ENCODE data around the gene FRMD4B. TPM values are rescaled to one million over a fixed set of nuclear protein-coding genes. Genes with fewer than 3 reads are reported as not detected.

The FRMD4B gene
- 10 to 100 TPM; 15.5 to 36.7 (median 26.0) TPM for total RNA-seq

- peaks cover 2 to 27% (median 15%) of the 10 kb centered on the region in 4 donors for H3K4me1 ChIP-seq
- no peak for TF ChIP-seq POLR2A (IDR thresholded peaks at IDR 0.05)
- TF ChIP-seq CTCF (IDR thresholded peaks at IDR 0.05) = peak in 1 of 5 experiments; percentile 24
- peak in 1 of 3 donors; percentile 39 for TF ChIP-seq POLR2AphosphoS5 (IDR thresholded peaks at IDR 0.05)
- no peak for TF ChIP-seq EP300 (IDR thresholded peaks at IDR 0.05; ENCODE audit: low read depth)
- H3K27ac ChIP-seq = peak within 1 kb of the TSS; percentile 35 to 50 (median 44)
- H3K4me3 ChIP-seq = peak within 1 kb of the TSS; percentile 29 to 60 (median 37)
- WGBS, 2 donors (ENCODE audit: low coverage in 1 of 2) = 2% methylated on average over 58 of the region's 65 CpGs; no CpG with 5 or more reads in 1 of the 2 donors
- H3K36me3 ChIP-seq = no peaks in the 10 kb centered on the region
- intact Hi-C loops (cut with DNase I; ENCODE audit: low total_unique reads) = no loop called here
- no peaks in the 10 kb centered on the region for H3K9me3 ChIP-seq
- DNase-seq = peak; percentile 65
- H3K27me3 ChIP-seq = peaks cover 47% of the 10 kb centered on the region
- in situ Hi-C loops (cut with MboI; ENCODE audit: low pct_ligation_motif_present in 1 of 4, low pct_unique_long_range_greater_than_20kb in 1 of 4, low sequenced_read_pairs in 3 of 4) = no loop called here
These were observed at the start of gene FRMD4B for GRCh38 chr3:69385723-69386555. FRMD4B (minus strand) TSS chr3:69386088; CDS start chr3:69385989, 99 bp downstream.

- Histone ChIP-seq H3K27me3 (no peaks in the 10 kb centered on the region), H3K4me1 (no peaks in the 10 kb centered on the region), H3K4me3 (no peak overlapping the region), H3K36me3 (no peaks in the 10 kb centered on the region), H3K27ac (no peak overlapping the region), H3K9me3 (no peaks in the 10 kb centered on the region)
- no peak for DNase-seq
- in situ Hi-C loops (cut with MboI; ENCODE audit: low pct_ligation_motif_present in 1 of 4, low pct_unique_long_range_greater_than_20kb in 1 of 4, low sequenced_read_pairs in 3 of 4) (loop anchor here in 3 of 4 donors (25.0 kb wide), 1 partner anchor 228 kb away; no protein-coding TSS in a partner anchor), intact Hi-C loops (cut with DNase I; ENCODE audit: low total_unique reads) (no loop called here)
- TF ChIP-seq EP300 (IDR thresholded peaks at IDR 0.05; ENCODE audit: low read depth) = no peak
- no peak for TF ChIP-seq POLR2AphosphoS5 (IDR thresholded peaks at IDR 0.05)
- TF ChIP-seq POLR2A (IDR thresholded peaks at IDR 0.05) = no peak
- WGBS, 2 donors (ENCODE audit: low coverage in 1 of 2) = 50 to 61% methylated on average over 2 to 4 of the region's 4 CpGs
These were observed 48.1 kb upstream of the FRMD4B start for GRCh38 chr3:69433969-69434325.

- Histone ChIP-seq H3K4me1 (no peaks in the 10 kb centered on the region), H3K27me3 (no peaks in the 10 kb centered on the region), H3K27ac (no peak overlapping the region), H3K36me3 (no peaks in the 10 kb centered on the region), H3K9me3 (no peaks in the 10 kb centered on the region), H3K4me3 (no peak overlapping the region)
- no peak for TF ChIP-seq EP300 (IDR thresholded peaks at IDR 0.05; ENCODE audit: low read depth)
- no peak for TF ChIP-seq POLR2A (IDR thresholded peaks at IDR 0.05)
- no peak for TF ChIP-seq CTCF (IDR thresholded peaks at IDR 0.05)
- no peak for TF ChIP-seq POLR2AphosphoS5 (IDR thresholded peaks at IDR 0.05)
- intact Hi-C loops (cut with DNase I; ENCODE audit: low total_unique reads) (no loop called here), in situ Hi-C loops (cut with MboI; ENCODE audit: low pct_ligation_motif_present in 1 of 4, low pct_unique_long_range_greater_than_20kb in 1 of 4, low sequenced_read_pairs in 3 of 4) (loop anchor here in 3 of 4 donors (25.0 kb wide), 1 partner anchor 229 kb away; no protein-coding TSS in a partner anchor)
- 82 to 83% methylated on average over 5 to 6 of the region's 6 CpGs for WGBS, 2 donors (ENCODE audit: low coverage in 1 of 2)
- no peak for DNase-seq
These were observed 47.5 kb upstream of the FRMD4B start for GRCh38 chr3:69433121-69433968.

GRCh38 chr3:69428657-69429255 lies 42.9 kb upstream of the FRMD4B start:
- Histone ChIP-seq H3K27me3 (no peaks in the 10 kb centered on the region), H3K4me1 (no peaks in the 10 kb centered on the region), H3K4me3 (no peak overlapping the region), H3K9me3 (no peaks in the 10 kb centered on the region), H3K36me3 (no peaks in the 10 kb centered on the region), H3K27ac (no peak overlapping the region)
- DNase-seq = no peak
- WGBS, 2 donors (ENCODE audit: low coverage in 1 of 2) = 87 to 92% methylated on average over 1 of the region's 1 CpG
- intact Hi-C loops (cut with DNase I; ENCODE audit: low total_unique reads) = no loop called here
- TF ChIP-seq EP300 (IDR thresholded peaks at IDR 0.05; ENCODE audit: low read depth) = no peak
- no peak for TF ChIP-seq POLR2A (IDR thresholded peaks at IDR 0.05)
- TF ChIP-seq POLR2AphosphoS5 (IDR thresholded peaks at IDR 0.05) = no peak
- TF ChIP-seq CTCF (IDR thresholded peaks at IDR 0.05) = no peak
- in situ Hi-C loops (cut with MboI; ENCODE audit: low pct_ligation_motif_present in 1 of 4, low pct_unique_long_range_greater_than_20kb in 1 of 4, low sequenced_read_pairs in 3 of 4) = loop anchor here in 3 of 4 donors (10.0 to 25.0 kb wide), 2 partner anchors 234 to 274 kb away; no protein-coding TSS in a partner anchor

Measured in transverse colon (tissue), 4 donors.